H1 (cell line): ENCODE results near the gene MRPS26. TPM values are rescaled to one million over a fixed set of nuclear protein-coding genes. Genes with fewer than 3 reads are reported as not detected.

ENCODE experiments used
- CHD1 ChIP-seq: IDR thresholded peaks from 2 replicates; pipeline ENCODE4 v1.6.1; 2012; ENCODE audit warnings: low read depth, low read length, improper control_type of control experiment
- CHD7 ChIP-seq: fragments of 300-600 bp; sonication (generic); IDR thresholded peaks from 2 replicates; pipeline ENCODE4 v1.7.1; 2012; ENCODE audit warnings: low read length, moderate library complexity, mild to moderate bottlenecking, inconsistent platforms; ENCODE audit not compliant: insufficient replicate concordance
- SP2 ChIP-seq: IDR thresholded peaks from 2 replicates; pipeline ENCODE4 v1.6.1; 2012; ENCODE audit warnings: mild to moderate bottlenecking, low read length, inconsistent platforms
- polyA plus RNA-seq, 7 experiments: library from polyadenylated mRNA; depleted of rRNA in 3 of 7; stranded (reverse) in 5 of 7; unstranded in 2 of 7; fragments of >200 nt in 5 of 7; fragments of 200-250 nt in 2 of 7; gene quantifications; 1 replicate in 5 of 7; 2 replicates in 1 of 7; 4 replicates in 1 of 7; pipeline versions ENCODE4 v1.2.1 to v1.2.3, GENCODE V29; 2011 to 2013; ENCODE audit warnings: missing spikeins in 2 of 7, mixed read lengths in 2 of 7
- total RNA-seq: library from RNA; stranded (reverse); fragmentation: NEBNext Ultra II Directional; extraction: Animal tissue kit (Norgen Biotek cat#: 25700); gene quantifications from 2 replicates; pipeline ENCODE4 v1.2.1, GENCODE V29; 2021

MRPS26 gene
- total and polyA plus RNA-seq, 2 of the 8 experiments (the other 6 are each of a cell fraction or from before 2014, with no cell fraction given): 83.6 to 103 TPM

- TF ChIP-seq CHD7 (no peak), SP2 (no peak), CHD1 (no peak)
- TF ChIP-seq, all 59 proteins: peak for 0
Measured at GRCh38 chr20:3014662-3015061, 31.2 kb upstream of the MRPS26 start (continued).
